ENCODE results near the gene OLIG1.
A peak's percentile ranks its signal among the peaks of the same experiment; 100 is the strongest.

OLIG1 gene

GRCh38 chr21:33078907-33079582 is 9.1 kb downstream of the OLIG1 start:
- Histone ChIP-seq H3K9me2 (replicated peaks; ENCODE audit: control insufficient read depth, low read length) (no peaks in the 10 kb centered on the region), H3K36me3 (ENCODE audit: control insufficient read depth, low read length) (no peaks in the 10 kb centered on the region), H3K27ac (ENCODE audit: low read depth, low read length) (no peak overlapping the region), H3K9me3 (ENCODE audit: control insufficient read depth, insufficient read depth, low read length) (no peaks in the 10 kb centered on the region), H3K4me1 (ENCODE audit: control insufficient read depth, low read length) (peaks cover 10% of the 10 kb centered on the region), H3F3A (ENCODE audit: control insufficient read depth, insufficient read depth) (no peaks in the 10 kb centered on the region), H3K4me3 (ENCODE audit: low read length) (no peak overlapping the region), H3K79me2 (ENCODE audit: control insufficient read depth, low read length) (no peaks in the 10 kb centered on the region), H3K27me3 (ENCODE audit: control insufficient read depth, low read length) (peaks cover 20% of the 10 kb centered on the region), H3K4me2 (ENCODE audit: low read length) (0 out of 2 replicates have a peak overlapping the region, but pooled peaks have one; percentile 9), H4K20me1 (ENCODE audit: control insufficient read depth, insufficient read depth, low read depth, low read length) (no peaks in the 10 kb centered on the region)
- TF ChIP-seq, protein P1, sequence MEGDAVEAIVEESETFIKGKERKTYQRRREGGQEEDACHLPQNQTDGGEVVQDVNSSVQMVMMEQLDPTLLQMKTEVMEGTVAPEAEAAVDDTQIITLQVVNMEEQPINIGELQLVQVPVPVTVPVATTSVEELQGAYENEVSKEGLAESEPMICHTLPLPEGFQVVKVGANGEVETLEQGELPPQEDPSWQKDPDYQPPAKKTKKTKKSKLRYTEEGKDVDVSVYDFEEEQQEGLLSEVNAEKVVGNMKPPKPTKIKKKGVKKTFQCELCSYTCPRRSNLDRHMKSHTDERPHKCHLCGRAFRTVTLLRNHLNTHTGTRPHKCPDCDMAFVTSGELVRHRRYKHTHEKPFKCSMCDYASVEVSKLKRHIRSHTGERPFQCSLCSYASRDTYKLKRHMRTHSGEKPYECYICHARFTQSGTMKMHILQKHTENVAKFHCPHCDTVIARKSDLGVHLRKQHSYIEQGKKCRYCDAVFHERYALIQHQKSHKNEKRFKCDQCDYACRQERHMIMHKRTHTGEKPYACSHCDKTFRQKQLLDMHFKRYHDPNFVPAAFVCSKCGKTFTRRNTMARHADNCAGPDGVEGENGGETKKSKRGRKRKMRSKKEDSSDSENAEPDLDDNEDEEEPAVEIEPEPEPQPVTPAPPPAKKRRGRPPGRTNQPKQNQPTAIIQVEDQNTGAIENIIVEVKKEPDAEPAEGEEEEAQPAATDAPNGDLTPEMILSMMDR (IDR thresholded peaks at IDR 0.05; ENCODE audit: low read depth, low read length, poor library complexity, severe bottlenecking): no peak
- TF ChIP-seq EZH2phosphoT487 (IDR thresholded peaks at IDR 0.05; ENCODE audit: borderline replicate concordance, low read length): no peak

- Histone ChIP-seq H3K9me2 (replicated peaks; ENCODE audit: control insufficient read depth, low read length) (no peaks in the 10 kb centered on the region), H4K20me1 (ENCODE audit: control insufficient read depth, insufficient read depth, low read depth, low read length) (no peaks in the 10 kb centered on the region), H3K36me3 (ENCODE audit: control insufficient read depth, low read length) (no peaks in the 10 kb centered on the region), H3K4me2 (ENCODE audit: low read length) (no peak overlapping the region), H3K4me3 (ENCODE audit: low read length) (no peak overlapping the region), H3K27me3 (ENCODE audit: control insufficient read depth, low read length) (peaks cover 20% of the 10 kb centered on the region), H3K9me3 (ENCODE audit: control insufficient read depth, insufficient read depth, low read length) (no peaks in the 10 kb centered on the region), H3K4me1 (ENCODE audit: control insufficient read depth, low read length) (peaks cover 10% of the 10 kb centered on the region), H3K79me2 (ENCODE audit: control insufficient read depth, low read length) (no peaks in the 10 kb centered on the region), H3F3A (ENCODE audit: control insufficient read depth, insufficient read depth) (no peaks in the 10 kb centered on the region), H3K27ac (ENCODE audit: low read depth, low read length) (no peak overlapping the region)
- TF ChIP-seq EZH2phosphoT487 (IDR thresholded peaks at IDR 0.05; ENCODE audit: borderline replicate concordance, low read length): no peak
- TF ChIP-seq, protein P1 (IDR thresholded peaks at IDR 0.05; ENCODE audit: low read depth, low read length, poor library complexity, severe bottlenecking): no peak
These were observed 10.4 kb downstream of the OLIG1 start for GRCh38 chr21:33080376-33080775.

- Histone ChIP-seq H4K20me1 (ENCODE audit: control insufficient read depth, insufficient read depth, low read depth, low read length) (no peaks in the 10 kb centered on the region), H3K36me3 (ENCODE audit: control insufficient read depth, low read length) (no peaks in the 10 kb centered on the region), H3K79me2 (ENCODE audit: control insufficient read depth, low read length) (no peaks in the 10 kb centered on the region), H3F3A (ENCODE audit: control insufficient read depth, insufficient read depth) (no peaks in the 10 kb centered on the region), H3K4me2 (ENCODE audit: low read length) (no peak overlapping the region), H3K4me1 (ENCODE audit: control insufficient read depth, low read length) (peaks cover 10% of the 10 kb centered on the region), H3K27me3 (ENCODE audit: control insufficient read depth, low read length) (peaks cover 18% of the 10 kb centered on the region), H3K27ac (ENCODE audit: low read depth, low read length) (no peak overlapping the region), H3K9me3 (ENCODE audit: control insufficient read depth, insufficient read depth, low read length) (no peaks in the 10 kb centered on the region), H3K4me3 (ENCODE audit: low read length) (no peak overlapping the region), H3K9me2 (replicated peaks; ENCODE audit: control insufficient read depth, low read length) (no peaks in the 10 kb centered on the region)
- TF ChIP-seq EZH2phosphoT487 (IDR thresholded peaks at IDR 0.05; ENCODE audit: borderline replicate concordance, low read length): no peak
These were observed 10.8 kb downstream of the OLIG1 start for GRCh38 chr21:33080776-33081175.

- H3K27me3 ChIP-seq (ENCODE audit: control insufficient read depth, low read length): peaks cover 2% of the 10 kb centered on the region; the same call in 1 of the 2 replicates
- H3K36me3 ChIP-seq (ENCODE audit: control insufficient read depth, low read length): no peaks in the 10 kb centered on the region
- no peak overlapping the region for H3K27ac ChIP-seq (ENCODE audit: low read depth, low read length)
- H3K4me1 ChIP-seq (ENCODE audit: control insufficient read depth, low read length): no peaks in the 10 kb centered on the region
- no peaks in the 10 kb centered on the region for H3K9me3 ChIP-seq (ENCODE audit: control insufficient read depth, insufficient read depth, low read length)
- TF ChIP-seq, protein P1 (IDR thresholded peaks at IDR 0.05; ENCODE audit: low read depth, low read length, poor library complexity, severe bottlenecking): no peak
- no peak for TF ChIP-seq EZH2phosphoT487 (IDR thresholded peaks at IDR 0.05; ENCODE audit: borderline replicate concordance, low read length)
- no peak overlapping the region for H3K4me3 ChIP-seq (ENCODE audit: low read length)
- H3K4me2 ChIP-seq (ENCODE audit: low read length): no peak overlapping the region
- H3K79me2 ChIP-seq (ENCODE audit: control insufficient read depth, low read length): no peaks in the 10 kb centered on the region
- H3F3A ChIP-seq (ENCODE audit: control insufficient read depth, insufficient read depth): no peaks in the 10 kb centered on the region
- no peaks in the 10 kb centered on the region for H4K20me1 ChIP-seq (ENCODE audit: control insufficient read depth, insufficient read depth, low read depth, low read length)
- no peaks in the 10 kb centered on the region for H3K9me2 ChIP-seq (replicated peaks; ENCODE audit: control insufficient read depth, low read length)
These were observed 18.4 kb downstream of the OLIG1 start for GRCh38 chr21:33088384-33088783.

Measured in DOHH2 (cell line).